ENCODE data around the gene SNIP1. TPM values are rescaled to one million over a fixed set of nuclear protein-coding genes. Genes with fewer than 3 reads are reported as not detected.

The SNIP1 gene
- total and polyA plus RNA-seq, 10 of the 15 experiments (the other 5 are each of a cell fraction or from before 2014, with no cell fraction given) = 2.7 to 22.4 (median 10.1) TPM

- TF ChIP-seq STAT3 (IDR thresholded peaks at IDR 0.05; ENCODE audit: low read depth, low read length) (no peak), MYC (IDR thresholded peaks at IDR 0.05; ENCODE audit: insufficient read depth, insufficient read length, insufficient replicate concordance, low read length, severe bottlenecking) (no peak), KLF5 (IDR thresholded peaks at IDR 0.05; ENCODE audit: partially characterized antibody) (no peak), SIX5 (IDR thresholded peaks at IDR 0.05; ENCODE audit: low read depth, low read length, severe bottlenecking) (no peak), ELK1 (IDR thresholded peaks at IDR 0.05; ENCODE audit: low read depth, low read length) (no peak), ZNF274 (IDR thresholded peaks at IDR 0.05; ENCODE audit: insufficient read depth, insufficient read length) (no peak), ZBTB4 (CRISPR knock-in tag; IDR thresholded peaks at IDR 0.05) (no peak), HDGF (IDR thresholded peaks at IDR 0.05) (0 out of 2 replicates have a peak, but pooled peaks have one; percentile 39), PAX5 (IDR thresholded peaks at IDR 0.05; ENCODE audit: borderline replicate concordance, low read depth, low read length) (no peak), HCFC1 (IDR thresholded peaks at IDR 0.05; ENCODE audit: low read length) (no peak), YBX1 (IDR thresholded peaks at IDR 0.05) (no peak), MAX (IDR thresholded peaks at IDR 0.05; ENCODE audit: low read depth, low read length) (no peak), ZNF592 (IDR thresholded peaks at IDR 0.05) (0 out of 2 replicates have a peak, but pooled peaks have one; percentile 26), PBX3 (IDR thresholded peaks at IDR 0.05; ENCODE audit: insufficient replicate concordance, low read depth, low read length) (no peak), FOXM1 (IDR thresholded peaks at IDR 0.05; ENCODE audit: low read depth, low read length) (no peak), PAX8 (IDR thresholded peaks at IDR 0.05) (no peak), E2F4 (IDR thresholded peaks at IDR 0.05; ENCODE audit: low read depth, low read length) (no peak), NR2F1 (conservative IDR thresholded peaks at IDR 0.05) (no peak)
Measured at GRCh38 chr1:37486680-37487618, 67.1 kb downstream of the SNIP1 start (continued).
